Keratinocyte (primary cell): ENCODE results near the gene UHRF2. TPM values are rescaled to one million over a fixed set of nuclear protein-coding genes. Genes with fewer than 3 reads are reported as not detected.

ENCODE experiments used
- DNase-seq: peaks from one replicate; pipeline ENCODE4 v3.0.0-alpha.2; 2011; ENCODE audit warnings: low read depth, missing footprints, low spot score
- FAIRE-seq: peaks from 2 replicates; lab custom pipeline; 2011; peaks lifted over from hg19 to GRCh38; lab: Jason Lieb, UNC
- H2AFZ ChIP-seq: 2 replicates; pipeline ENCODE4 v1.6.0; 2012; ENCODE audit warnings: low read length, control low read depth, inconsistent platforms; ENCODE audit not compliant: control insufficient read depth
- H3K27ac ChIP-seq: 2 replicates; pipeline ENCODE4 v1.5.1; 2011; ENCODE audit warnings: low read length; ENCODE audit not compliant: control insufficient read depth, insufficient read depth
- H3K27me3 ChIP-seq: 3 replicates; pipeline ENCODE4 v1.6.0; 2011; ENCODE audit warnings: low read length; ENCODE audit not compliant: control insufficient read depth, insufficient read depth; ENCODE audit errors: extremely low read depth
- H3K36me3 ChIP-seq, 2 experiments: 2 replicates in 1 of 2; 3 replicates in 1 of 2; pipeline ENCODE4 v1.5.1; 2011; ENCODE audit warnings: low read length in 2 of 2, mild to moderate bottlenecking in 1 of 2; ENCODE audit not compliant: control insufficient read depth in 2 of 2, insufficient read depth in 2 of 2; ENCODE audit errors: extremely low read depth in 1 of 2
- H3K4me1 ChIP-seq: 3 replicates; pipeline ENCODE4 v1.5.1; 2011; ENCODE audit warnings: low read length; ENCODE audit not compliant: control insufficient read depth, insufficient read depth; ENCODE audit errors: extremely low read depth
- H3K4me2 ChIP-seq: 3 replicates; pipeline ENCODE4 v1.6.0; 2011; ENCODE audit warnings: low read depth, low read length; ENCODE audit not compliant: control insufficient read depth, insufficient read depth; ENCODE audit errors: extremely low read depth
- H3K4me3 ChIP-seq, 3 experiments: fragments of 200-600 bp in 1 of 3; sonication (generic) in 1 of 3; 2 replicates in 2 of 3; 3 replicates in 1 of 3; pipeline ENCODE4 v1.5.1; 2011 to 2016; ENCODE audit warnings: low read length in 3 of 3, mild to moderate bottlenecking in 3 of 3, control low read depth in 2 of 3, inconsistent platforms in 1 of 3, low read depth in 1 of 3, mixed read lengths in 1 of 3, mixed run types in 1 of 3, moderate library complexity in 1 of 3; ENCODE audit not compliant: control insufficient read depth in 2 of 3, insufficient read depth in 2 of 3; ENCODE audit errors: extremely low read depth in 1 of 3
- H3K79me2 ChIP-seq: 2 replicates; pipeline ENCODE4 v1.6.0; 2012; ENCODE audit warnings: low read length; ENCODE audit not compliant: control insufficient read depth, insufficient read depth
- H3K9ac ChIP-seq: 3 replicates; pipeline ENCODE4 v1.6.0; 2011; ENCODE audit warnings: low read length; ENCODE audit not compliant: control insufficient read depth, insufficient read depth; ENCODE audit errors: extremely low read depth
- H3K9me1 ChIP-seq: 3 replicates; pipeline ENCODE4 v1.6.0; 2011; ENCODE audit warnings: low read length; ENCODE audit not compliant: control insufficient read depth, insufficient read depth; ENCODE audit errors: extremely low read depth
- H3K9me3 ChIP-seq: 2 replicates; pipeline ENCODE4 v1.5.1; 2012; ENCODE audit warnings: low read depth, low read length; ENCODE audit not compliant: control insufficient read depth
- H4K20me1 ChIP-seq: 3 replicates; pipeline ENCODE4 v1.6.0; 2011; ENCODE audit warnings: low read length; ENCODE audit not compliant: control insufficient read depth, insufficient read depth; ENCODE audit errors: extremely low read depth
- EZH2 ChIP-seq: IDR thresholded peaks from one replicate; pipeline ENCODE4 v1.6.1; 2012; ENCODE audit warnings: inconsistent platforms, mild to moderate bottlenecking, low read length, moderate library complexity
- dilution Hi-C: fragments of 300-500 bp; cut with MboI; formaldehyde crosslinking; loops from one replicate; pipeline ENCODE4 v1.7.0; 2020; ENCODE audit warnings: low sequenced_read_pairs; ENCODE audit not compliant: extremely low pct_ligation_motif_present
- polyA plus RNA-seq, 5 experiments: library from polyadenylated mRNA; depleted of rRNA in 3 of 5; stranded (reverse) in 3 of 5; stranded (forward) in 1 of 5; unstranded in 1 of 5; fragments of >200 nt; gene quantifications; 1 replicate in 1 of 5; 2 replicates in 3 of 5; 3 replicates in 1 of 5; pipeline versions ENCODE4 v1.2.1 to v1.2.3, GENCODE V29; 2011 to 2012; ENCODE audit warnings: missing spikeins in 2 of 5, low read depth in 1 of 5, low replicate concordance in 1 of 5
- TF ChIP-seq, protein P1 (sequence below), 3 experiments: IDR thresholded peaks in 1 of 3; conservative IDR thresholded peaks in 1 of 3; optimal IDR thresholded peaks in 1 of 3; 2 replicates in 2 of 3; 3 replicates in 1 of 3; pipeline versions ENCODE3 to v1.5.1; 2011; ENCODE audit warnings: low read length in 3 of 3, mild to moderate bottlenecking in 3 of 3, moderate library complexity in 2 of 3, control low read depth in 1 of 3, inconsistent platforms in 1 of 3; ENCODE audit not compliant: insufficient read depth in 2 of 3; ENCODE audit errors: extremely low read depth in 1 of 3

UHRF2 gene
- polyA plus RNA-seq, 1 donor (not counting 4 experiments of a cell fraction or from before 2014, with no cell fraction given) = 77.0 TPM

DNA sequence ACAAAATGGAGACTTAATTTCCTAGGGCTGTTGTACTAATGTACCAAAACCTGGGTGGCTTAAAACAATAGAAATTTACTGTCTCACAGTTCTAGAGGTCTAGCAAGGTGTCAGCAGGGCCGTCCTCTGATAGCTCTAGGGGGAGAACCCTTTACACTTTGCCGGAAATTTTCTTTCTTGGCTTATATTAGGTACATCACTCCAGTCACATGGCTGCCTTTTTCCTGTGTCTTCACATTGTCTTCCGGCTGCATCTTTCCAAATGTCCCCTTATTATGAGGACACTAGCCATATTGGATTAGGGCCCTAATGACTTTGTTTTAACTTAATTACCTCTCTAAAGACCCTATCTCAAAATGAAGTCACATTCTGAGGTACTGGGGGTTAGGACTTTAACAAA is 5.8 kb downstream of the UHRF2 start:
- Histone ChIP-seq H3K36me3 (peaks cover 0 to 12% of the 10 kb centered on the region in 2 experiments), H3K4me2 (peak overlapping the region; percentile 52), H3K79me2 (peaks cover 97% of the 10 kb centered on the region), H3K4me1 (peaks cover 22% of the 10 kb centered on the region), H3K27ac (peak overlapping the region; percentile 2), H3K9me1 (no peaks in the 10 kb centered on the region), H3K27me3 (no peaks in the 10 kb centered on the region), H4K20me1 (peaks cover 14% of the 10 kb centered on the region), H2AFZ (no peak overlapping the region), H3K9me3 (no peaks in the 10 kb centered on the region), H3K4me3 (no peak overlapping the region), H3K9ac (no peak overlapping the region)
- no peak for DNase-seq
- dilution Hi-C loops = no loop called here
- TF ChIP-seq, protein P1, sequence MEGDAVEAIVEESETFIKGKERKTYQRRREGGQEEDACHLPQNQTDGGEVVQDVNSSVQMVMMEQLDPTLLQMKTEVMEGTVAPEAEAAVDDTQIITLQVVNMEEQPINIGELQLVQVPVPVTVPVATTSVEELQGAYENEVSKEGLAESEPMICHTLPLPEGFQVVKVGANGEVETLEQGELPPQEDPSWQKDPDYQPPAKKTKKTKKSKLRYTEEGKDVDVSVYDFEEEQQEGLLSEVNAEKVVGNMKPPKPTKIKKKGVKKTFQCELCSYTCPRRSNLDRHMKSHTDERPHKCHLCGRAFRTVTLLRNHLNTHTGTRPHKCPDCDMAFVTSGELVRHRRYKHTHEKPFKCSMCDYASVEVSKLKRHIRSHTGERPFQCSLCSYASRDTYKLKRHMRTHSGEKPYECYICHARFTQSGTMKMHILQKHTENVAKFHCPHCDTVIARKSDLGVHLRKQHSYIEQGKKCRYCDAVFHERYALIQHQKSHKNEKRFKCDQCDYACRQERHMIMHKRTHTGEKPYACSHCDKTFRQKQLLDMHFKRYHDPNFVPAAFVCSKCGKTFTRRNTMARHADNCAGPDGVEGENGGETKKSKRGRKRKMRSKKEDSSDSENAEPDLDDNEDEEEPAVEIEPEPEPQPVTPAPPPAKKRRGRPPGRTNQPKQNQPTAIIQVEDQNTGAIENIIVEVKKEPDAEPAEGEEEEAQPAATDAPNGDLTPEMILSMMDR (optimal IDR thresholded peaks at IDR 0.05 in 1 of 3, IDR thresholded peaks at IDR 0.05 in 1 of 3, conservative IDR thresholded peaks at IDR 0.05 in 1 of 3; ENCODE audit: extremely low read depth in 1 of 3, insufficient read depth in 2 of 3, low read length in 3 of 3) = no peak
- no peak for TF ChIP-seq EZH2
- FAIRE-seq = no peak

DNA sequence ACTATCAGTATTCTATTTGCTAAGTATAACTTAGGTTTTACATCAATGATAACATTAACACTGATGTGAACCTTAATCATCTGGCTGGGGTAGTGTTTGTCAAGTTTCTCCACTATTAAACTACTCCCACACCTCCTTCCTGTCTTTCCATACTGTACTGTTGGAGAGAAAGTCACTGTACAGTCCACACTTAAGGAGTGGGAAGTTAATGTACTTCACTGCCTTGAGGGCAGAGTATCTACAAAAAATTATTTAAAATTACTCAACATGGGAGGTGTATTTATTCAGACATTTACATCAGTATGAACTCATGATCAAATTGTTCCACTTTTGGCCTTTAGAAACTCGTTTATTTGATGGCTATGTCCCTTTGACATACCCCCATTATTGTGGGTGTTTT is 11.9 kb downstream of the UHRF2 start:
- Histone ChIP-seq H3K4me3 (no peak overlapping the region), H4K20me1 (peaks cover 4% of the 10 kb centered on the region)

More for the DNA sequence above, 11.9 kb downstream of the UHRF2 start:
- Histone ChIP-seq H3K36me3 (peaks cover 0 to 8% of the 10 kb centered on the region in 2 experiments), H3K27ac (no peak overlapping the region), H3K4me2 (no peak overlapping the region), H2AFZ (no peak overlapping the region), H3K27me3 (no peaks in the 10 kb centered on the region), H3K9me1 (peaks cover 2% of the 10 kb centered on the region), H3K9me3 (no peaks in the 10 kb centered on the region), H3K4me1 (peaks cover 3% of the 10 kb centered on the region), H3K9ac (no peak overlapping the region), H3K79me2 (peaks cover 98% of the 10 kb centered on the region)
- no peak for DNase-seq
- TF ChIP-seq, protein P1 (optimal IDR thresholded peaks at IDR 0.05 in 1 of 3, IDR thresholded peaks at IDR 0.05 in 1 of 3, conservative IDR thresholded peaks at IDR 0.05 in 1 of 3; ENCODE audit: extremely low read depth in 1 of 3, insufficient read depth in 2 of 3, low read length in 3 of 3) = no peak
- TF ChIP-seq EZH2 = no peak
- no peak for FAIRE-seq
- dilution Hi-C loops = no loop called here
